ENCODE results near the gene ANKRD44.

The ANKRD44 gene

GRCh38 chr2:197277794-197278193 lies 32.8 kb downstream of the ANKRD44 start:
- H4K20me1 ChIP-seq (ENCODE audit: insufficient read depth, low read length): peaks cover 19% of the 10 kb centered on the region
- no peak overlapping the region for H2AFZ ChIP-seq (ENCODE audit: low read depth, low read length)
- H3K4me3 ChIP-seq (ENCODE audit: low read depth in 1 of 2, low read length in 2 of 2): no peak overlapping the region
- H3K9ac ChIP-seq (ENCODE audit: low read depth, low read length): no peak overlapping the region
- H3K4me1 ChIP-seq (ENCODE audit: insufficient read depth, low read length): no peaks in the 10 kb centered on the region; the same call in 1 of the 2 replicates
- H3K79me2 ChIP-seq (ENCODE audit: insufficient read depth, low read length): peaks cover 42% of the 10 kb centered on the region
- no peak overlapping the region for H3K4me2 ChIP-seq (ENCODE audit: insufficient read depth, low read length)
- ATAC-seq (ENCODE audit: insufficient read depth, low read depth) (no peak), DNase-seq (no peak)
- H3K27ac ChIP-seq (ENCODE audit: low read length): no peak overlapping the region
- H3K27me3 ChIP-seq (ENCODE audit: insufficient read depth, low read length, poor library complexity): no peaks in the 10 kb centered on the region
- TF ChIP-seq EZH2 (IDR thresholded peaks at IDR 0.05; ENCODE audit: borderline replicate concordance, low read depth, low read length, severe bottlenecking): no peak
- no peak for TF ChIP-seq CTCF (IDR thresholded peaks at IDR 0.05; ENCODE audit: borderline replicate concordance, extremely low read depth, low read length, poor library complexity, severe bottlenecking)
- H3K9me3 ChIP-seq (ENCODE audit: insufficient read depth, low read length, severe bottlenecking): no peaks in the 10 kb centered on the region
- H3K36me3 ChIP-seq (ENCODE audit: insufficient read depth, low read length): no peaks in the 10 kb centered on the region

GRCh38 chr2:197276156-197276555 lies 34.4 kb downstream of the ANKRD44 start:
- TF ChIP-seq EZH2 (IDR thresholded peaks at IDR 0.05; ENCODE audit: borderline replicate concordance, low read depth, low read length, severe bottlenecking): no peak
- no peak for TF ChIP-seq CTCF (IDR thresholded peaks at IDR 0.05; ENCODE audit: borderline replicate concordance, extremely low read depth, low read length, poor library complexity, severe bottlenecking)
- Histone ChIP-seq H3K79me2 (ENCODE audit: insufficient read depth, low read length) (peaks cover 45% of the 10 kb centered on the region), H3K4me2 (ENCODE audit: insufficient read depth, low read length) (no peak overlapping the region), H3K4me3 (ENCODE audit: low read depth in 1 of 2, low read length in 2 of 2) (no peak overlapping the region), H3K27ac (ENCODE audit: low read length) (no peak overlapping the region), H4K20me1 (ENCODE audit: insufficient read depth, low read length) (peaks cover 17% of the 10 kb centered on the region), H2AFZ (ENCODE audit: low read depth, low read length) (no peak overlapping the region), H3K27me3 (ENCODE audit: insufficient read depth, low read length, poor library complexity) (no peaks in the 10 kb centered on the region), H3K9me3 (ENCODE audit: insufficient read depth, low read length, severe bottlenecking) (no peaks in the 10 kb centered on the region), H3K36me3 (ENCODE audit: insufficient read depth, low read length) (no peaks in the 10 kb centered on the region), H3K4me1 (ENCODE audit: insufficient read depth, low read length) (no peaks in the 10 kb centered on the region; the same call in 1 of the 2 replicates), H3K9ac (ENCODE audit: low read depth, low read length) (no peak overlapping the region)
- DNase-seq (no peak), ATAC-seq (ENCODE audit: insufficient read depth, low read depth) (no peak)

DNA sequence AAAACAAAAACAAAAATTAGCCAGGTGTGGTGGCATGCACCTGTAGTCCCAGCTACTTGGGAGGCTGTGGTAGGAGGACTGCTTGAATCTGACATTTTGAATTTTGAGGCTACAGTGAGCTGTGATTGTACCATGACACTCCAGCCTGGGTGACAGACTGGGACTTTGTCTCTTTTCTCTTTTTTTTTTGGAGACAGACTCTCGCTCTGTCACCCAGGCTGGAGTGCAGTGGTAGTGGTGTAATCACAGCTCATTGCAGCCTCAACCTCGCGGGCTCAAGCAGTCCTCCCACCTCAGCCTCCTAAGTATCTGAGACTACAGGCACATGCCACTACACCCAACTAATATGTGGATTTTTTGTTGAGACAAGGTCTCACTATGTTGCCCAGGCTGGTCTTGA lies 35.6 kb downstream of the ANKRD44 start:
- H2AFZ ChIP-seq (ENCODE audit: low read depth, low read length): no peak overlapping the region
- H3K36me3 ChIP-seq (ENCODE audit: insufficient read depth, low read length): no peaks in the 10 kb centered on the region
- ATAC-seq (ENCODE audit: insufficient read depth, low read depth) (no peak), DNase-seq (no peak)
- no peak for TF ChIP-seq EZH2 (IDR thresholded peaks at IDR 0.05; ENCODE audit: borderline replicate concordance, low read depth, low read length, severe bottlenecking)
- no peak for TF ChIP-seq CTCF (IDR thresholded peaks at IDR 0.05; ENCODE audit: borderline replicate concordance, extremely low read depth, low read length, poor library complexity, severe bottlenecking)
- H4K20me1 ChIP-seq (ENCODE audit: insufficient read depth, low read length): peaks cover 17% of the 10 kb centered on the region
- H3K9me3 ChIP-seq (ENCODE audit: insufficient read depth, low read length, severe bottlenecking): no peaks in the 10 kb centered on the region
- no peak overlapping the region for H3K4me2 ChIP-seq (ENCODE audit: insufficient read depth, low read length)
- no peaks in the 10 kb centered on the region for H3K27me3 ChIP-seq (ENCODE audit: insufficient read depth, low read length, poor library complexity)
- no peaks in the 10 kb centered on the region for H3K4me1 ChIP-seq (ENCODE audit: insufficient read depth, low read length)
- H3K79me2 ChIP-seq (ENCODE audit: insufficient read depth, low read length): peaks cover 43% of the 10 kb centered on the region
- no peak overlapping the region for H3K9ac ChIP-seq (ENCODE audit: low read depth, low read length)
- no peak overlapping the region for H3K27ac ChIP-seq (ENCODE audit: low read length)
- no peak overlapping the region for H3K4me3 ChIP-seq (ENCODE audit: low read depth in 1 of 2, low read length in 2 of 2)

DNA sequence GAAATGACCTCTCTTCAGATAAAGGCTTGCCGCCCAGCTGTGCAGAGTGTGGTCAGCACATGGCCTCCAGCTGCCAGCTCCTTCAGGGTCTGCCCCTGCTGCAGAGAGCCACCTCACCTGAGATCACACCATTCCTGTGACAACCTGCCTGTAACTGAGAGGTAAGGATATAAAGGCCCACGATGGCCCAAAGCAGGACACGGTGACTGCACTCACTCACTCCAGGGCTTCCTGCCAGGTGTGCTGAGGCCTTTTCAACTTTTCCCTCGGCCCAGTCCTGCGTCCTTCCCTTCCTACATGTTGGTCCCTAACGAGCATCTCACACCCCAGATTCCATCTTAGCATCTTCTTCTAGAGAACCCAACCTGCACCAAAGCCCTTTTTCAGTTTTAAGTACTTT lies 36.2 kb downstream of the ANKRD44 start:
- Histone ChIP-seq H3K9me3 (ENCODE audit: insufficient read depth, low read length, severe bottlenecking) (no peaks in the 10 kb centered on the region), H3K4me2 (ENCODE audit: insufficient read depth, low read length) (no peak overlapping the region), H3K27ac (ENCODE audit: low read length) (no peak overlapping the region), H3K4me1 (ENCODE audit: insufficient read depth, low read length) (no peaks in the 10 kb centered on the region), H3K79me2 (ENCODE audit: insufficient read depth, low read length) (peaks cover 43% of the 10 kb centered on the region), H3K4me3 (ENCODE audit: low read depth in 1 of 2, low read length in 2 of 2) (no peak overlapping the region), H4K20me1 (ENCODE audit: insufficient read depth, low read length) (peaks cover 17% of the 10 kb centered on the region), H2AFZ (ENCODE audit: low read depth, low read length) (no peak overlapping the region), H3K27me3 (ENCODE audit: insufficient read depth, low read length, poor library complexity) (no peaks in the 10 kb centered on the region), H3K9ac (ENCODE audit: low read depth, low read length) (no peak overlapping the region), H3K36me3 (ENCODE audit: insufficient read depth, low read length) (no peaks in the 10 kb centered on the region)
- DNase-seq (no peak), ATAC-seq (ENCODE audit: insufficient read depth, low read depth) (no peak)
- TF ChIP-seq CTCF (IDR thresholded peaks at IDR 0.05; ENCODE audit: borderline replicate concordance, extremely low read depth, low read length, poor library complexity, severe bottlenecking): no peak
